Measurements from ENCODE around the gene MICU1. TPM values are rescaled to one million over a fixed set of nuclear protein-coding genes. Genes with fewer than 3 reads are reported as not detected.

The MICU1 gene
- total and polyA plus RNA-seq, 10 of the 15 experiments (the other 5 are each of a cell fraction or from before 2014, with no cell fraction given): 18.2 to 36.4 (median 22.2) TPM

DNA sequence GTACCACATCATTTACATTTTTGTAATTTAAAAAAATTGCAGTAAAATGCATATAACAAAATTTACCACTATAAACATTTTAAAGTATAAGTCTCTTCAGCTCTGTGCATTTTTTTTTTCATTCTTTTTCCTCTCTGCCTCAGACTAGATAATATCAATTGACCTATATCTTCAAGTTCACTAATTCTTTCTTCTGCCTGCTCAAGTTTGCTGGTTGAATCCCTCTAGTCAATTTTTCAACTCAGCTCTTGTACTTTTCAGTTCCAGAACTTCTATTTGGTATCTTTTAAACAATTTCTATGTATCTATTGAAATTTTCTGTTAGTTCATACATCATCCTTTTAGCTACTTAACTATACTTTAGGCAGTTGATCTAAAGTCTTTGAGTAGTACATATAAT is 112.0 kb downstream of the MICU1 start (continued):
- TF ChIP-seq, protein P1, sequence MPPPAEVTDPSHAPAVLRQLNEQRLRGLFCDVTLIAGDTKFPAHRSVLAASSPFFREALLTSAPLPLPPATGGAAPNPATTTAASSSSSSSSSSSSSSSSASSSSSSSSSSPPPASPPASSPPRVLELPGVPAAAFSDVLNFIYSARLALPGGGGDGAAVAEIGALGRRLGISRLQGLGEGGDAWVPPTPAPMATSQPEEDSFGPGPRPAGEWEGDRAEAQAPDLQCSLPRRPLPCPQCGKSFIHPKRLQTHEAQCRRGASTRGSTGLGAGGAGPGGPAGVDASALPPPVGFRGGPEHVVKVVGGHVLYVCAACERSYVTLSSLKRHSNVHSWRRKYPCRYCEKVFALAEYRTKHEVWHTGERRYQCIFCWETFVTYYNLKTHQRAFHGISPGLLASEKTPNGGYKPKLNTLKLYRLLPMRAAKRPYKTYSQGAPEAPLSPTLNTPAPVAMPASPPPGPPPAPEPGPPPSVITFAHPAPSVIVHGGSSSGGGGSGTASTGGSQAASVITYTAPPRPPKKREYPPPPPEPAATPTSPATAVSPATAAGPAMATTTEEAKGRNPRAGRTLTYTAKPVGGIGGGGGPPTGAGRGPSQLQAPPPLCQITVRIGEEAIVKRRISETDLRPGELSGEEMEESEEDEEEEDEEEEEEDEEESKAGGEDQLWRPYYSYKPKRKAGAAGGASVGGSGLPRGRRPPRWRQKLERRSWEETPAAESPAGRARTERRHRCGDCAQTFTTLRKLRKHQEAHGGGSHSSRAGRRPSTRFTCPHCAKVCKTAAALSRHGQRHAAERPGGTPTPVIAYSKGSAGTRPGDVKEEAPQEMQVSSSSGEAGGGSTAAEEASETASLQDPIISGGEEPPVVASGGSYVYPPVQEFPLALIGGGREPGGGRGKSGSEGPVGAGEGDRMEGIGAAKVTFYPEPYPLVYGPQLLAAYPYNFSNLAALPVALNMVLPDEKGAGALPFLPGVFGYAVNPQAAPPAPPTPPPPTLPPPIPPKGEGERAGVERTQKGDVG (CRISPR knock-in tag; IDR thresholded peaks at IDR 0.05): no peak

GRCh38 chr10:72511459-72511858 is 114.4 kb downstream of the MICU1 start:
- Histone ChIP-seq H3K36me3 (ENCODE audit: control insufficient read depth in 2 of 2, insufficient read depth in 2 of 2, low read length in 1 of 2) (no peaks in the 10 kb centered on the region), H3K27me3 (replicated peaks in 1 of 2; ENCODE audit: control insufficient read depth in 2 of 2, insufficient read depth in 2 of 2, low read length in 1 of 2) (no peaks in the 10 kb centered on the region), H3K4me2 (ENCODE audit: control insufficient read depth, insufficient read depth) (no peak overlapping the region), H2AFZ (ENCODE audit: control insufficient read depth, low read depth, low read length) (no peak overlapping the region), H3K27ac (ENCODE audit: control insufficient read depth, insufficient read depth) (no peak overlapping the region), H3K4me3 (no peak overlapping the region), H3K9me3 (replicated peaks; ENCODE audit: control insufficient read depth, insufficient read depth, low read length) (no peaks in the 10 kb centered on the region), H3K79me2 (ENCODE audit: control insufficient read depth, insufficient read depth, low read length) (no peaks in the 10 kb centered on the region), H3K4me1 (ENCODE audit: control insufficient read depth, insufficient read depth, low read length) (no peaks in the 10 kb centered on the region), H4K20me1 (ENCODE audit: control insufficient read depth, insufficient read depth) (no peaks in the 10 kb centered on the region), H3K9ac (ENCODE audit: control insufficient read depth, insufficient read depth, low read length) (no peak overlapping the region)
- BruUV-seq (replicated peaks): no TSS peak
- 97% methylated on average over 5 of the region's 5 CpGs for WGBS (ENCODE audit: insufficient coverage, insufficient replicate concordance, low lambda C conversion rate, missing lambda C conversion rate)
- CTCF ChIA-PET: no interaction called here
- POLR2A ChIA-PET: no interaction called here
- FAIRE-seq: no peak
- in situ Hi-C loops (cut with MboI) (no loop called here), intact Hi-C loops (cut with micrococcal nuclease; ENCODE audit: unreplicated experiment) (no loop called here)
- SMC1A ChIA-PET (ENCODE audit: uncharacterized antibody, unreplicated experiment): interaction anchor here (1.2 kb wide), 1 partner anchor 16 kb away, joined by 3 read pairs; no protein-coding TSS in a partner anchor
- TF ChIP-seq ZBTB40 (IDR thresholded peaks at IDR 0.05; ENCODE audit: borderline replicate concordance): no peak
- no peak for TF ChIP-seq SMARCA5 (IDR thresholded peaks at IDR 0.05)
- TF ChIP-seq TCF7 (IDR thresholded peaks at IDR 0.05; ENCODE audit: borderline replicate concordance): no peak
- no peak for DNase-seq (ENCODE audit: low read depth, low spot score)
- RAD21 ChIA-PET (ENCODE audit: unreplicated experiment): no interaction called here
- ATAC-seq: no peak

All from GM12878 (cell line).